Thyroid gland (tissue), 4 donors: Measurements from ENCODE around the gene TLR8.

Experiments used
- POLR2A ChIP-seq, 2 donors: fragments of 450-650 bp; IDR thresholded peaks; one replicate each; pipeline ENCODE4 v1.6.1; 2017; ENCODE audit warnings: antibody characterized with exemption in 2 of 2, mild to moderate bottlenecking in 2 of 2, moderate library complexity in 1 of 2
- TF ChIP-seq, protein P1 (sequence below), 6 experiments: fragments of 200-600 bp in 3 of 6; fragments of 450-650 bp in 3 of 6; sonication (generic) in 3 of 6; IDR thresholded peaks; one replicate each; pipeline ENCODE4 v1.5.1; 2016 to 2019; ENCODE audit warnings: antibody characterized with exemption in 6 of 6, mild to moderate bottlenecking in 2 of 6, inconsistent platforms in 1 of 6, moderate library complexity in 1 of 6

DNA sequence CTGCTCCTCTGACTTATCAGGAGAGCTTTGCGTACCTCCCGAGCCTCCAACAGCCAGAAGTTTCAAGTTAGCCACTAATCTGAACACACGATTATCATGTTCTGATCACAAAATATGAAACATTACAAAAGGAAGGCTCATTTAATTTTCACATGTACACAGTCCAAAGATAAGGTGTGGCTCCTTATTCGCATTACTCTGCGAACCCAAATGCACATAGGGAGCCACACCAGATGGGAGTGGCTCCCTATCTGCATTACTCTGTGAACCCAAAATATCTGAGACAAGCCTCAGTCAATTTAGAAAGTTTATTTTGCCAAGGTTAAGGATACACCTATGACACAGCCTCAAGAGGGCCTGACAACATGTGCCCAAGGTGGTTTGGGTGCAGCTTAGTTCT, 28.4 kb downstream of the TLR8 start:
- TF ChIP-seq, protein P1, sequence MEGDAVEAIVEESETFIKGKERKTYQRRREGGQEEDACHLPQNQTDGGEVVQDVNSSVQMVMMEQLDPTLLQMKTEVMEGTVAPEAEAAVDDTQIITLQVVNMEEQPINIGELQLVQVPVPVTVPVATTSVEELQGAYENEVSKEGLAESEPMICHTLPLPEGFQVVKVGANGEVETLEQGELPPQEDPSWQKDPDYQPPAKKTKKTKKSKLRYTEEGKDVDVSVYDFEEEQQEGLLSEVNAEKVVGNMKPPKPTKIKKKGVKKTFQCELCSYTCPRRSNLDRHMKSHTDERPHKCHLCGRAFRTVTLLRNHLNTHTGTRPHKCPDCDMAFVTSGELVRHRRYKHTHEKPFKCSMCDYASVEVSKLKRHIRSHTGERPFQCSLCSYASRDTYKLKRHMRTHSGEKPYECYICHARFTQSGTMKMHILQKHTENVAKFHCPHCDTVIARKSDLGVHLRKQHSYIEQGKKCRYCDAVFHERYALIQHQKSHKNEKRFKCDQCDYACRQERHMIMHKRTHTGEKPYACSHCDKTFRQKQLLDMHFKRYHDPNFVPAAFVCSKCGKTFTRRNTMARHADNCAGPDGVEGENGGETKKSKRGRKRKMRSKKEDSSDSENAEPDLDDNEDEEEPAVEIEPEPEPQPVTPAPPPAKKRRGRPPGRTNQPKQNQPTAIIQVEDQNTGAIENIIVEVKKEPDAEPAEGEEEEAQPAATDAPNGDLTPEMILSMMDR (IDR thresholded peaks at IDR 0.05): no peak
- TF ChIP-seq POLR2A (IDR thresholded peaks at IDR 0.05): no peak
